ENCODE results near the gene STK32B. TPM values are rescaled to one million over a fixed set of nuclear protein-coding genes. Genes with fewer than 3 reads are reported as not detected.

Gene STK32B
- total RNA-seq, 4 donors from 2014 or later: 3.0 to 33.8 (median 4.3) TPM

GRCh38 chr4:5185551-5185950 lies 134.3 kb downstream of the STK32B start:
- DNase-seq: no peak
- no peaks in the 10 kb centered on the region for H3K27me3 ChIP-seq
- no peak for TF ChIP-seq POLR2A (IDR thresholded peaks at IDR 0.05)
- no peak for TF ChIP-seq CTCF (IDR thresholded peaks at IDR 0.05)
- no peak overlapping the region for H3K27ac ChIP-seq
- H3K4me1 ChIP-seq: peaks cover 0 to 8% of the 10 kb centered on the region in 2 donors
- intact Hi-C loops (cut with DNase I; ENCODE audit: low total_unique reads): no loop called here
- H3K9me3 ChIP-seq: no peaks in the 10 kb centered on the region
- H3K4me3 ChIP-seq: no peak overlapping the region
- H3K36me3 ChIP-seq: no peaks in the 10 kb centered on the region

- intact Hi-C loops (cut with DNase I; ENCODE audit: low total_unique reads): no loop called here
- no peak for TF ChIP-seq CTCF (IDR thresholded peaks at IDR 0.05)
- TF ChIP-seq POLR2A (IDR thresholded peaks at IDR 0.05): no peak
- H3K36me3 ChIP-seq: no peaks in the 10 kb centered on the region
- no peak overlapping the region for H3K4me3 ChIP-seq
- no peaks in the 10 kb centered on the region for H3K9me3 ChIP-seq
- no peak overlapping the region for H3K27ac ChIP-seq
- DNase-seq: no peak
- no peaks in the 10 kb centered on the region for H3K27me3 ChIP-seq
- H3K4me1 ChIP-seq: peaks cover 0 to 8% of the 10 kb centered on the region in 2 donors
These were observed 135.2 kb downstream of the STK32B start for GRCh38 chr4:5186271-5187064.

GRCh38 chr4:5188130-5188529 lies 136.8 kb downstream of the STK32B start:
- peaks cover 0 to 8% of the 10 kb centered on the region in 2 donors for H3K4me1 ChIP-seq
- no peak overlapping the region for H3K27ac ChIP-seq
- DNase-seq: no peak
- no peaks in the 10 kb centered on the region for H3K27me3 ChIP-seq
- H3K36me3 ChIP-seq: no peaks in the 10 kb centered on the region
- intact Hi-C loops (cut with DNase I; ENCODE audit: low total_unique reads): no loop called here
- no peak for TF ChIP-seq CTCF (IDR thresholded peaks at IDR 0.05)
- no peak for TF ChIP-seq POLR2A (IDR thresholded peaks at IDR 0.05)
- no peaks in the 10 kb centered on the region for H3K9me3 ChIP-seq
- H3K4me3 ChIP-seq: no peak overlapping the region

- intact Hi-C loops (cut with DNase I; ENCODE audit: low total_unique reads): no loop called here
- no peak for DNase-seq
- Histone ChIP-seq H3K27me3 (no peaks in the 10 kb centered on the region), H3K4me3 (no peak overlapping the region), H3K9me3 (no peaks in the 10 kb centered on the region), H3K27ac (no peak overlapping the region), H3K4me1 (no peaks in the 10 kb centered on the region), H3K36me3 (no peaks in the 10 kb centered on the region)
- TF ChIP-seq POLR2A (IDR thresholded peaks at IDR 0.05) (no peak), CTCF (IDR thresholded peaks at IDR 0.05) (no peak)
These were observed 140.6 kb downstream of the STK32B start for GRCh38 chr4:5191831-5192230.

- Histone ChIP-seq H3K9me3 (no peaks in the 10 kb centered on the region), H3K4me3 (no peak overlapping the region), H3K27ac (no peak overlapping the region), H3K4me1 (no peaks in the 10 kb centered on the region), H3K27me3 (no peaks in the 10 kb centered on the region), H3K36me3 (no peaks in the 10 kb centered on the region)
- no peak for TF ChIP-seq POLR2A (IDR thresholded peaks at IDR 0.05)
- no peak for TF ChIP-seq CTCF (IDR thresholded peaks at IDR 0.05)
- no peak for DNase-seq
- intact Hi-C loops (cut with DNase I; ENCODE audit: low total_unique reads): no loop called here
These were observed 141.0 kb downstream of the STK32B start for GRCh38 chr4:5192271-5192670.
